ENCODE measurements around the gene STK40.

The STK40 gene

DNA sequence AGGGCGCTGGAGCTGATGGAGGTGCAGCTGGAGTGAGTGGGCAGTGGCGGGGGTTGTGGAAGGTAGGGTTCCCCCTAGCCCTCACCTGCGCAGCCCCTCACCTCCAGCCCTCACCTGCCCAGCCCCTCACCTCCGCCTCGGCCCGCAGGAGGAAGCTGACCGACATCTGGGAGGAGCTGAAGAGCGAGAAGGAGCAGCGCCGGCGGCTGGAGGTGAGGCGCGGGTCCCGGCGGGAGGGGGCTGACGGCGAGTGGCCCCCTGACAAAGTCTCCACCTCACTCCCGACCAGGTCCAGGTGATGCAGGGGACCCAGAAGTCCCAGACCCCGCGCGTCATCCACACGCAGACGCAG is 65.0 kb downstream of the STK40 start:
- Histone ChIP-seq H3K4me2 (ENCODE audit: insufficient read depth, low read length) (no peak overlapping the region), H4K20me1 (ENCODE audit: insufficient read depth, low read length) (0 out of 2 replicates have a peak, but pooled peaks cover 2% of the 10 kb centered on the region), H3K27me3 (ENCODE audit: insufficient read depth, low read length, poor library complexity) (no peaks in the 10 kb centered on the region), H3K9me3 (ENCODE audit: insufficient read depth, low read length, severe bottlenecking) (no peaks in the 10 kb centered on the region), H3K27ac (ENCODE audit: low read length) (no peak overlapping the region), H3K4me1 (ENCODE audit: insufficient read depth, low read length) (peaks cover 16% of the 10 kb centered on the region), H2AFZ (ENCODE audit: low read depth, low read length) (no peak overlapping the region), H3K79me2 (ENCODE audit: insufficient read depth, low read length) (no peaks in the 10 kb centered on the region), H3K9ac (ENCODE audit: low read depth, low read length) (no peak overlapping the region), H3K36me3 (ENCODE audit: insufficient read depth, low read length) (no peaks in the 10 kb centered on the region), H3K4me3 (ENCODE audit: low read depth in 1 of 2, low read length in 2 of 2) (no peak overlapping the region)
- ATAC-seq (ENCODE audit: insufficient read depth, low read depth) (no peak), DNase-seq (no peak)
- TF ChIP-seq, protein P1, sequence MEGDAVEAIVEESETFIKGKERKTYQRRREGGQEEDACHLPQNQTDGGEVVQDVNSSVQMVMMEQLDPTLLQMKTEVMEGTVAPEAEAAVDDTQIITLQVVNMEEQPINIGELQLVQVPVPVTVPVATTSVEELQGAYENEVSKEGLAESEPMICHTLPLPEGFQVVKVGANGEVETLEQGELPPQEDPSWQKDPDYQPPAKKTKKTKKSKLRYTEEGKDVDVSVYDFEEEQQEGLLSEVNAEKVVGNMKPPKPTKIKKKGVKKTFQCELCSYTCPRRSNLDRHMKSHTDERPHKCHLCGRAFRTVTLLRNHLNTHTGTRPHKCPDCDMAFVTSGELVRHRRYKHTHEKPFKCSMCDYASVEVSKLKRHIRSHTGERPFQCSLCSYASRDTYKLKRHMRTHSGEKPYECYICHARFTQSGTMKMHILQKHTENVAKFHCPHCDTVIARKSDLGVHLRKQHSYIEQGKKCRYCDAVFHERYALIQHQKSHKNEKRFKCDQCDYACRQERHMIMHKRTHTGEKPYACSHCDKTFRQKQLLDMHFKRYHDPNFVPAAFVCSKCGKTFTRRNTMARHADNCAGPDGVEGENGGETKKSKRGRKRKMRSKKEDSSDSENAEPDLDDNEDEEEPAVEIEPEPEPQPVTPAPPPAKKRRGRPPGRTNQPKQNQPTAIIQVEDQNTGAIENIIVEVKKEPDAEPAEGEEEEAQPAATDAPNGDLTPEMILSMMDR (IDR thresholded peaks at IDR 0.05; ENCODE audit: borderline replicate concordance, extremely low read depth, low read length, poor library complexity, severe bottlenecking), result no peak
- TF ChIP-seq EZH2 (IDR thresholded peaks at IDR 0.05; ENCODE audit: borderline replicate concordance, low read depth, low read length, severe bottlenecking), result no peak

DNA sequence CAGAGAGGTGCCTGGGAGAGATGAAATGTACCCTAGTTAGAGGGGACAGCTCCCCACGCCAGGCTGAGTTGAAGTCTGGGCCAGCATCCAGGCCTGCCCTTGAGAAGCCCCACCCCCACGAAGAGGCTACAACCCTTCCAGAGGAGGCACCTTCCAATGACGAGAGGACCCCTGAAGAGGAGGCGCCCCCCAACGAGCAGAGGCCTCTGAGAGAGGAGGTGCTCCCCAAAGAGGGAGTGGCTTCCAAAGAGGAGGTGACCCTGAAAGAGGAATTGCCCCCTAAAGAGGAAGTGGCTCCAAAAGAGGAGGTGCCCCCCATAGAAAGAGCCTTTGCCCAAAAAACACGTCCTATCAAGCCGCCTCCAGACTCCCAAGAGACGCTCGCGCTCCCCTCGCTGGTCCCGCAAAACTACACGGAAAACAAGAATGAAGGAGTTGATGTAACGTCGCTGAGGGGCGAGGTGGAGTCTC is 65.4 kb downstream of the STK40 start:
- Histone ChIP-seq H4K20me1 (ENCODE audit: insufficient read depth, low read length) (0 out of 2 replicates have a peak, but pooled peaks cover 2% of the 10 kb centered on the region), H3K4me3 (ENCODE audit: low read depth in 1 of 2, low read length in 2 of 2) (no peak overlapping the region), H3K36me3 (ENCODE audit: insufficient read depth, low read length) (no peaks in the 10 kb centered on the region), H3K9ac (ENCODE audit: low read depth, low read length) (no peak overlapping the region), H3K4me1 (ENCODE audit: insufficient read depth, low read length) (peaks cover 16% of the 10 kb centered on the region), H3K4me2 (ENCODE audit: insufficient read depth, low read length) (no peak overlapping the region), H2AFZ (ENCODE audit: low read depth, low read length) (no peak overlapping the region), H3K9me3 (ENCODE audit: insufficient read depth, low read length, severe bottlenecking) (no peaks in the 10 kb centered on the region), H3K27ac (ENCODE audit: low read length) (no peak overlapping the region), H3K27me3 (ENCODE audit: insufficient read depth, low read length, poor library complexity) (no peaks in the 10 kb centered on the region), H3K79me2 (ENCODE audit: insufficient read depth, low read length) (no peaks in the 10 kb centered on the region)
- no peak for TF ChIP-seq EZH2 (IDR thresholded peaks at IDR 0.05; ENCODE audit: borderline replicate concordance, low read depth, low read length, severe bottlenecking)
- TF ChIP-seq, protein P1 (IDR thresholded peaks at IDR 0.05; ENCODE audit: borderline replicate concordance, extremely low read depth, low read length, poor library complexity, severe bottlenecking), result no peak
- DNase-seq (no peak), ATAC-seq (ENCODE audit: insufficient read depth, low read depth) (no peak)

DNA sequence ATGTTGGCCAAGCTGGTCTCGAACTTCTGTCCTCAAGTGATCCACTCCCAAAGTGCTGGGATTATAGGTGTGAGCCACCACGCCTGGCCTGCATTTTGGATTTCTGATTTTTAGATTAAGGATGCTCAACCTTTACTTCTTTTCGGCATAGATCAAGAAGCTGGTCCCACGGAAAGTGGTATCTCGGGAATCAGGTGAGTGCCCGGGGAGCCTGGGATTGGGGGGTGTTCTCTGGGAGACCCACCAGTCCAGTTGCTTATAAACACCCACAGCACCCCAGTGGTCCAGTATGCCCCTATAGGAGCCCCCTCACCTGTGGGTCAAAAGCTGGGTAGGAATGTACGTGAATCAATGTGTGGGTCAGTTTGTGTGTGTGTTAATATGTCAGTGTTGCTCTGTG is 76.3 kb downstream of the STK40 start:
- Histone ChIP-seq H3K9me3 (ENCODE audit: insufficient read depth, low read length, severe bottlenecking) (no peaks in the 10 kb centered on the region), H2AFZ (ENCODE audit: low read depth, low read length) (no peak overlapping the region), H3K27ac (ENCODE audit: low read length) (no peak overlapping the region), H3K9ac (ENCODE audit: low read depth, low read length) (no peak overlapping the region), H3K4me1 (ENCODE audit: insufficient read depth, low read length) (peaks cover 23% of the 10 kb centered on the region), H3K27me3 (ENCODE audit: insufficient read depth, low read length, poor library complexity) (no peaks in the 10 kb centered on the region), H4K20me1 (ENCODE audit: insufficient read depth, low read length) (0 out of 2 replicates have a peak, but pooled peaks cover 3% of the 10 kb centered on the region), H3K36me3 (ENCODE audit: insufficient read depth, low read length) (no peaks in the 10 kb centered on the region; the same call in none of the 2 replicates), H3K79me2 (ENCODE audit: insufficient read depth, low read length) (no peaks in the 10 kb centered on the region), H3K4me3 (ENCODE audit: low read depth in 1 of 2, low read length in 2 of 2) (no peak overlapping the region), H3K4me2 (ENCODE audit: insufficient read depth, low read length) (no peak overlapping the region)
- no peak for TF ChIP-seq EZH2 (IDR thresholded peaks at IDR 0.05; ENCODE audit: borderline replicate concordance, low read depth, low read length, severe bottlenecking)
- TF ChIP-seq, protein P1 (IDR thresholded peaks at IDR 0.05; ENCODE audit: borderline replicate concordance, extremely low read depth, low read length, poor library complexity, severe bottlenecking), result no peak
- ATAC-seq (ENCODE audit: insufficient read depth, low read depth) (no peak), DNase-seq (no peak)
